HG03103 (cell line): ENCODE results near the gene RGS7.
"Not testable (repeated sequence)": the region's sequence is repeated elsewhere in the genome, so short reads cannot be mapped to it uniquely, and the experiment has no call there.

ENCODE experiments used
- ATAC-seq: cut with Tn5 transposase; IDR thresholded peaks from one replicate; pipeline ENCODE4 v1.9.1; 2021; ENCODE audit warnings: low read depth; ENCODE audit not compliant: unreplicated experiment

RGS7 gene

GRCh38 chr1:241097479-241097878 is 259.5 kb downstream of the RGS7 start:
- no peak for ATAC-seq

- ATAC-seq = no peak
These were observed 260.0 kb downstream of the RGS7 start for GRCh38 chr1:241096982-241097381.

- no peak for ATAC-seq
These were observed 261.2 kb downstream of the RGS7 start for GRCh38 chr1:241095847-241096246.

- ATAC-seq = no peak
These were observed 266.2 kb downstream of the RGS7 start for GRCh38 chr1:241090798-241091197.

GRCh38 chr1:241089066-241089465 is 267.9 kb downstream of the RGS7 start:
- not testable (repeated sequence) for ATAC-seq

- peak; percentile 62 for ATAC-seq
These were observed 268.9 kb downstream of the RGS7 start for GRCh38 chr1:241088075-241088474.

- no peak for ATAC-seq
These were observed 270.3 kb downstream of the RGS7 start for GRCh38 chr1:241086686-241087085.

- ATAC-seq = no peak
These were observed 273.7 kb downstream of the RGS7 start for GRCh38 chr1:241083285-241083684.

GRCh38 chr1:241081473-241081872 is 275.5 kb downstream of the RGS7 start:
- ATAC-seq = no peak

GRCh38 chr1:241079459-241079858 is 277.5 kb downstream of the RGS7 start:
- no peak for ATAC-seq

- no peak for ATAC-seq
These were observed 278.0 kb downstream of the RGS7 start for GRCh38 chr1:241079047-241079446.

GRCh38 chr1:241077386-241078147 is 279.4 kb downstream of the RGS7 start:
- no peak for ATAC-seq

GRCh38 chr1:241074507-241074906 is 282.5 kb downstream of the RGS7 start:
- ATAC-seq = no peak

GRCh38 chr1:241068359-241068758 is 288.6 kb downstream of the RGS7 start:
- no peak for ATAC-seq

GRCh38 chr1:241063276-241063675 is 293.7 kb downstream of the RGS7 start:
- no peak for ATAC-seq

GRCh38 chr1:241061062-241061461 is 295.9 kb downstream of the RGS7 start:
- no peak for ATAC-seq

GRCh38 chr1:241048622-241049021 is 308.4 kb downstream of the RGS7 start:
- ATAC-seq = no peak

- no peak for ATAC-seq
These were observed 311.3 kb downstream of the RGS7 start for GRCh38 chr1:241045659-241046058.

GRCh38 chr1:241034203-241034936 is 322.6 kb downstream of the RGS7 start:
- no peak for ATAC-seq

GRCh38 chr1:241024834-241025233 is 332.2 kb downstream of the RGS7 start:
- no peak for ATAC-seq

- ATAC-seq = no peak
These were observed 334.6 kb downstream of the RGS7 start for GRCh38 chr1:241022366-241022765.
